NCI-H1417 treated with DMSO at 0.1 percent for 48 hours (cell line): ENCODE results near the gene UBAC2.

Source experiments
- DNase-seq: peaks from one replicate; lab custom pipeline; 2025; lab: John Stamatoyannopoulos, UW

UBAC2 gene

DNA sequence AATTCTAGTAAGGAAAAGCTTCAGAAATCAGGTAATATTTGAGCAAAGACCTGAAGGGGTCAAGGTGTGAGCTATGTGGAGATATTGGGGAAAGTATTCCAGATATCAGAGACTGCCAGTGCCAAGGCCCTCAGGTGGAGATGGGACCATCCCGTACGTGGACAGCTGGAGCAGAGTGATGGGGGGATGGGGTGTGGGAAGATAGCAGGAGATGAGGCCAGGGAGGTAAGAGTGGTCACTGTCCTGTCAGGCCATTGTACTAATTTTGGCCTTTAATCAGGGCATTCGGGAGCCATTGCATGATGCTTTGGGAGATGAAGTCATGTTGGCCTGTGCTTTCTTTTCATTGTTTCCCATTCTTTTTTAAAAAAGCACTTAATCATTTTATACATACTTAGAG lies 70.6 kb downstream of the UBAC2 start:
- DNase-seq, result no peak

DNA sequence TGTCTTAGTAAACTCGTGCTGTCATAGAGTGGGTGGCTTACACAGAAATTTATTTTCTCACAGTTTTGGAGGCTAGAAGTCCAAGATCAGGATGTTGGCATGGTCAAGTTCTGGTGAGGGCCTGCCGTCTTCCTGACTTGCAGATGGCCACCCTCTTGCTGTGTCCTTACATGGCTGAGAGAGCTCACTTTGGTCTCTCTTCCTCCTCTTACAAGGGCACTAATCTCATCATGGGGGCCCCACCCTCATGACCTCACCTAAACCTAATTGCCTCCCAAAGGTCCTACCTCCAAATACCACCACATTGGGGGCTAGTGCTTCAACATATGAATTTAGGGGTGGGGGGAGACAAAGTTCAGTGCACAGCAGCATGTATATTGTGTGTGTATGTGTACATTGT lies 71.8 kb downstream of the UBAC2 start:
- DNase-seq, result no peak

DNA sequence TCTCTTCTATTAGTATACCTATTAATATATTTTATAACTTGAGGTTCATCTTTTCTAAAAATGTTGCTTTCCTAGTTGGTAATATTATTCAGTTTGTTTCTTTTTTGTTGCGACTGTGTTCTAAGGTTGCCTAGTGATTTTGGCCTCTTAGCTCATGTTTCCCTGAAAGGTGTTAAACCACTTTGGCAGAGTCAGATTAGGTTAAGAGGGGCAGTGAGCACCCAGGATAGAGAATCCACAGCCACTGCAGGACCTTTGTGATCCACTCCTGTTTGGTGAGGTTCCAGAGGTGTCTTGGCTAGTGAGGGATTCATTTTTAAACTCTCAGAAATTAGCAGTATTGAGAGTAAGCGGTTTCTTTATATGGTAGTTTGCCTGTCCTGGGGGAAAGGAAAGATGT lies 72.5 kb downstream of the UBAC2 start:
- DNase-seq, result no peak

DNA sequence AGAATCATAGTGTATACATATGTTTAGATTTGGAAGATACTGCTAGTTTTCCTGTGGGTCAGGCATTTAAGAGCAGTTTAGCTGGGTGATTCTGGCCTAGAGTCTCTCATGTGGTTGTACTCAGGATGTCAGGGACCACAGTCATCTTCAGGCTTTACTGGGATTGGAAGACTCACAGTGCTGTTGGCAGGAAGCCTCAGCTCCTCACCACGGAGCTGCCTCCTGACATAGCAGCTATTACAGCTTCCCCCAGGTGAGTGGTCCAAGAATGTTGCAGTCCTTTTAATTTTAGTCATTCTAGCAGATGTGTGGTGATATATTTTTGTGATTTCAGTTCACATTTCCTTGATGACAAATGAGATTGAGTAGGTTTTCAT lies 74.4 kb downstream of the UBAC2 start:
- DNase-seq, result no peak

DNA sequence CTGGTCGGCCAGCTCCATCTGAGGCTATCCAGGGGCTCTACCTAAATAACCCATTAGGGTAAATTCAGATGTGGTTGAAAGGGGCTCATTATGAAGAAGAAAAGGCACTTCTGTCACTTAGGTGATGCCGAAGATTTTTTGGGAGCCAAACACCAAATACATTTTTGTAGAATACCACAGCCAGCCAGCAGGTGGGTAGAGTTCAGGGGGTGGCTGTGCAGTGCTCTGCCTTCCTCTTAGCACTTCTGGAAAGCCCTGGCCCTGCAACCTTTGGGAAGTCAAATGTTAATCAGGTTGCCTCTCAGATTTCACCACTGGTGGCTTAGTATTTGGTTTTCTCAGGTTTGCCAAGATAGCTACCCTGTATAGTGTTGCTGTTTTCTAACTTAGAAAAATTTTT lies 76.1 kb downstream of the UBAC2 start:
- no peak for DNase-seq

DNA sequence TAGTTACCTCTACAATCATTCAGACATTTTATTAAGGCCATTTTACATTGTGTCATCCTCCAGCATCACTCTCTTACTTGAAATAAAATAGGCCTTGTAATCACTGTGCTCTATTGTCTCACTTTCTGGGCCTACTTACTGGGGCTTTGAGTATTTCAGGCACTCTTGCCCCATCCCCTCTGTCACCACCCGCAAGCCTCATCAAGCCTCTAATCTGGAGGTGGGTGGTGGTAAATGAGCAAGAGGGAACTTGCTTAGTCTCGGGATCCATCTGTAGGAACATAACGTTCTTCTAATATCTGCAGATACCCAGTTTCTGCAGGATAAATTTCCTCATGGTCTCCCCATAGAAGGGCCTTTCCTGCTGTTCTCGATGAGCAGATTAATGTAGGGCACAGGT lies 77.0 kb downstream of the UBAC2 start:
- DNase-seq, result no peak

DNA sequence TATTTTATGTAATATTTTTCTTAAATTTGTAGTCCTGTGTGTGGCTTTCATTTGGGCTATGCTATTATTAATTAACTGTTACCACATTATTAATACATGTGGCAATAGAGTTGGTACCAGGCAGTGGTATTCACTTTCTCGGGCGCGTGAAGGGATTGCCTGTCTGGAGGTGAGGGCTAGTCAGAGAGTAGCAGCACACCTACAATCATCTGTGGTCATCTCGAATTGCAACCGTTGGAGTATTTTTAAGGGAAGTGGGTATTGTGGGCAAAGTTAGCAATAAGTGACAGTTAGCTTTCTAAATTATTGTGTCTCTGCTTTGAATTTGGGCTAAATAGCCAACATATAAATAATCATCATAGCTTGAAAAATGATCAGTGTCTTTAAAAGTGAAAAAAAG lies 77.5 kb downstream of the UBAC2 start:
- no peak for DNase-seq

DNA sequence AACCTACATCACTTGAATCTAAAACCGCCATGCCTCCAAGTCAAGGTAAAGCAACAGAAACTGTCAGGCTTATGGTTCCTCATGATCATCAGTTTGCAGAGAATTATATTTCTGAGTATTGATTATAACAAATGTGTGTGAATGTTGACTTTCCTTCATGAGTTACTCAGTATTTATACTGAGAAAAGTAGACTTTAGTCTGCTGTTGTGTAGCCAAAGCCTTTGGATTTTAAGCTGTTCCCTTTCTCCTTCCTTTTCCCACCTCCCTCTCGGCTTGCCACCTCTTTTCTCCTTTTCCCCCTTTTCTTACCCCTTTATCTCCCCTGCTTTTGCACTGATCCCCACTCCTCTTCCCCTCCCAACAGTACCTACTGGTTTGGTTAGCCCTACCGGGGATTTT lies 78.2 kb downstream of the UBAC2 start:
- no peak for DNase-seq

DNA sequence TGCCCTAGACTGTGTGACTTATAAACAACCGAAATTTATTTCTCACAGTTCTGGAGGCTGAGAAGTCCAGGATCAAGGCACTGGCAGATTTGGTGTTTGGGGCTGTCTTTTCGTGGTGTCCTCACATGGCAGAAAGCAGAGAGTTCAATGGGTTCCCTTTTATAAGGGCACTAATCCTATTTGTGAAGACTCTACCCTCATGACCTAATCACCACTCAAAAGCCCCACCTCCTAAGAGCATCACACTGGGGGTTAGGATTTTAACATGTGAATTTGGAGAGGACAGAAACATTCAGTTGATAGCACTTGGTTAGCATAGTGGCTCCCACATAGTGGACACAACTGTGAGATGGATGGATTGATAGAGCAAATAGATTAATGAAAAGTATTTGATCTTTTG lies 79.0 kb downstream of the UBAC2 start:
- no peak for DNase-seq

DNA sequence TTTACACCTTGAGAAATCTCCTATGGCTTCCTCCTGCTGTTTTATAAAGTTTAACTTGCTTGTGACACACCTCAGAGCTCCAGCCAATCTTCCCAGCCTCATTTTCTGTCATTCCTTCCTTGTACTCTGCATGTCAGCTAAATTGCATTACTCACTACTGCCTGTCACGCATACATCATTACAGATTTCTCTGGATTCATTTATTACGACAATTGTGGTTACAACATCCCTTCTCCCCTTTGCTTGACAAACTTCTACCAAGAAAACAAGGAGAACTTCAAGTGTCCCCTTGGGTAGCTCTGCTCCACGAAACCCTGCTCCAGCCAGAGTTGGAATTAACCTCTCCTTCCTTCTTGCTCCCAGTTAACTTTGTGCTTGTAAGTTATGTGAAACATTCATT lies 79.5 kb downstream of the UBAC2 start:
- DNase-seq, result no peak

DNA sequence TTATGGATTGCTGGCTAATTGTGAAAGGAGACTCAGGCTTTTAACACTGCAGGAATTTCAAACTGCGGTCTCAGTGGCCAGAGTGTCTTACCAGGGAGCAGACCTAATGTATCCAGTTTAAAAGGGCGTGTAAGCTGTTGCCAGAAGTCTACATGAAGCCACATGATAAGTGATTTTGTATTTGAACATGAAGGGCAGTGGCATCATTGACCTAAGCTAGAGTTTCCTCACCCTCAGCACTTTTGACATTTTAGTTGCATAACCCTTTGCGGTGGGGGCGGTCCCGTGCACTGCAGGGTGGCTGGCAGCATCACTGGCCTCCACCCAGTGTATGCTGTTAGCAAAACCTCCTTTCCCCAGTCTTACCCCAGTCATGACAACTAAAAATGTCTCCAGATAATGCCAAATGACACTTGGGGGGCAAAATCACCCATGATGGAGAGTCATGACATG lies 81.2 kb downstream of the UBAC2 start:
- DNase-seq, result no peak

DNA sequence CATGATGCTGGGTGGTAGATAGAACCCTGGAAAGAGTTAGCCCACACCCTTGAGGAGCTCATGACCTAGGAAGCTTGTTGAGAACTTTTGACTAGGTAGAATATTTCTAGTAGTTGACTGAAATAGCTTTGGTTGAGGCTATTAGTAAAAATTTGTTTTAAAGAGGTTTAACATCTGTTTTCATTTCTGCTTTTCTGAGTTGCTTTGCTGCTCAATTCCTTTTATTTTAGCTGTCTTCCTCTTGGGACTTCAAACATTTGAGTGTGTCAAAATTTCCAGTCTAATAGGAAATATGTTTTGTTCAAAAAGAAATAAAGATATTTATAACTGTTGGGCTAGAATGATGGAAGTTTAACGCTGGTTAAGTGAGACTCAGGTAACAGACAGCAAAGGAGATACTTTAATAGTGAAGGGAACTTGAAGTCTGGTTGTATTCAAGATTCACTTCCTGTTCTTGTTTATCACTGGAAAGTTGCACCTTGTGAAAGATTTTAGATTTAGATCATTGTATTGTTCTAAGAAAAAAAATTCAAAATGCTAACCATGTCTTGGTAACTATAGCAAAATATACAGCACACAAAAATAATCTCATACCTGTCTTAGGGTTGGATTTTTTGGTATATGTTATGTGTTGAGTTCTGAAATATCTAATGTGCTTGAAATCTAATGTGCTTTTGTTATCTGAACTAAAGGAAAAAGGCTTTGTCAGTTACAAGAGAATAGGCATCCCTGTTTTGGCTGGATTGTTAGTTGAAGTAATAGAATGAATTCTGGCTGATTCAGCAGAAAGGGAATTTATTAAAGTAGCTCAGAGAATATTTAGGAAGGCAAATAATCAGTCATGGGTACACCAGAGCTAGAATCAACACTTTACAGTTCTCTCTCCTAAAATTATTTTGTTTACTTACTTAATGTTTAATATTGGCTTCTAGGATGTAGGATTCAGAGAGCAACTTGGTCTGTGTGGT lies 81.9 kb downstream of the UBAC2 start:
- no peak for DNase-seq

DNA sequence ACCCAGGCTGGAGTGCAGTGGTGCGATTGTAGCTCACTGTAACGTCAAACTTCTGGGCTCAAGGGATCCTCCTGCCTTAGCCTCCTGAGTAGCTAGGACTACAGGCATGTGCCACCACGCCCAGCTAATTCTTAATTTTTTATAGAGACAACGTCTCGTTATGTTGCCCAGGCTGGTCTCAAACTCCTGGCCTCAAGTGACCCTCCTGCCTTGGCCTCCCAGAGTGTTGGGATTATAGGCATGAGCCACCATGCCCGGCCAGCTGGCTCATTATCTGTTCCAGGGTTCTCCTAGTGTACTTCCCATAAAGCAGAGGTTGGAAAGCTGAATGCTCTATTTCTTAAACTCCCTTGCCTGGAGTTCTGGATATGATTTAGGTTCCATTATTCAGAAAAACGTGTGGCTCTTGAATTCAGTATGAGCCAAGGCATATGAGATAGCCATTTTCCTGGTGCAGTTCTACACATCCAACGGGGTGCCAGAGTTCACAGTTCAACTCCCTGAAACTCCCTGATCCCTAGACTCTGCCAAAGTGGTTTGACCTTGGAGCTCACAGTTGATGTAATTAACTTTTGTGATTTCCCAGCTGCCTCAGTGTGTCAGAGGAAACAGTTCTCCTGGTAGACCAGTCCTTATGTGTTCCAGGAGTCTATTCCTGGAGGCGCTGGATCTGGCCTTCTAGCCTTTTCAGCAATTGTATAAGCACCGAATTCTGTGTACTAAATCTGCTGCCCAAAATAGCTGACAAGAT lies 85.0 kb downstream of the UBAC2 start:
- DNase-seq, result no peak

DNA sequence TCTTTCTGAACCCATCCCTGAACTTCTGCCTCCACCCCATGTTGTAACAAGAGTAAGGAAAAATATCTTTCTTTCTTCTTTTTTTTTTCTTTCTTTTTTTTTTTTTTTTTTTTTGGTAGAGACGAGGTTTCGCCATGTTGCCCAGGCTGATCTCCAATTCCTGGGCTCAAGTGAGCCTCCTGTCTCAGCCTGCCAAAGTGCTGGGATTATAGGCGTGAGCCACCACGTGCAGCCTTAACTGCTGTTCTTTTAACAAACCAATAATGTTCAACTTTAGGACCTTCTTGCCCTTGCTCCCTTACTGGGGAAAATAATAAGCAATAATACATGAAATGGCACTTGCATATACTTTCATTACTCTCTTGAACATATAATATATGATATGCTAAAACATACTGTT lies 86.9 kb downstream of the UBAC2 start:
- DNase-seq, result no peak

DNA sequence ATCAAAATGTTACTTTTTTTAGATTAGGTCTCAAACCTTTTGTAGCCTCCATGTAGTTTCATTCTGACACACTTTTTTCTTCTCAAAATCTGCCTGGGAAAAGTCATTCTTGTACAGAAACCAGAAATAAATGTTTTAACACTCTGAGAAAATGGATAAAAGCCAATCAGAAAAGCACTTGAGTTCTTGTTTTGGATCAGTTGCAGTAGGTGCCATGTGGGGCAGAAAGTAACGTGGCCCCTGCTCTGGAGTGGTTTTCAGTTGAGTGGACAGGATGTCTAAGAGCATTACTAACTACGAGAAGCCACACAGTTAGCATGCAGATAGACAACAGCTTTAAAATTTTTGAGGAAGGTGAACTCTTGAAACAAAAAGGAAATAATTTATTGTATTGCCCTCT lies 87.4 kb downstream of the UBAC2 start:
- no peak for DNase-seq

DNA sequence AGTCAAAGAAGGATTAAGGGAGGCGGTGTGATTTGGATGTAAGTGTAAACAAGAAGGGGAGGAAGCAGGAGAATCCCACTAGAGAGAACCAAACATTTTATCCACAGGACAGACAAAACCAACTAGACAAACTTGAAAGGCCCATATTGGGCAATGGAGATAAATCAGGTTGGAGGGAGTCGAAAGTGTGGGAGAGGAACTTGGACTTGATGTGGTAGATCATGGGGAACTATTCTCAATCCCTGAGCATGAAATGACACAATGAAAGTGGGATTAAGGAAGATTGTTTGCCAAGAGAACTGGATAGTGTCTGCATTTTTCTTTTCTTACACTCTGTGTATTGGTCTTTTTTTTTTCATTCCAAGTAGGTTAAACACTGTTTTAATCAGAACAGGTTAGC lies 88.6 kb downstream of the UBAC2 start:
- no peak for DNase-seq

DNA sequence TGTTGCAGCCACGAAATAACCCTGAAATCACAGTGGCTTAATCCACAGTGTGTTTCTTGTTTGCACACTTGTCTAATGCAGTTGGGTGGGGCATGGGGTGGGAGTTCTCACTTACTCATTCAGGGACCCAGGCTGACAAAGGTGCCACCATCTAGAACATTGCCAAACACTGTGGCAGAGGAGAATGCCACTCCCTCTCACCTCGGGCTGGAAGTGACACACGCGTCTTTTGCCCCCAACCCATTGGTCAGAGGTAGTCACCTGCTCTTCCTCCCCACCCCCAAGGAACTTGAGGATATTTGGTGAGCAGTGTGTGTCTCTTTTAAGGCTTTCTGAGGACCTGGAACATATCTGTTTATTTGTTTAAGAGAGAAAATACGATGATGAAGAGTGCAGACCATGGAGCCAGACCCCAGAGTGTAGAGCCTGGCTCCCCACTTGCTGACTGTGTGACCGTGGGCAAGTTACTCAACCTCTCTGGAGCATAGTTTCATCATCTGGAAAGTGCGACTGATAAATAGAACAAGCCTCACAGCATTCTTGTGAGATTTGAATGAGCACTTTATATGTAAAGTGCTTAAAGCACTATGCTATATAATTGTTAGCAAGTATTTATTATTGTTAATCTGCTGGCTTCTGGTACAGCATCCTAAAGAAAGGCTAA lies 89.2 kb downstream of the UBAC2 start:
- no peak for DNase-seq

DNA sequence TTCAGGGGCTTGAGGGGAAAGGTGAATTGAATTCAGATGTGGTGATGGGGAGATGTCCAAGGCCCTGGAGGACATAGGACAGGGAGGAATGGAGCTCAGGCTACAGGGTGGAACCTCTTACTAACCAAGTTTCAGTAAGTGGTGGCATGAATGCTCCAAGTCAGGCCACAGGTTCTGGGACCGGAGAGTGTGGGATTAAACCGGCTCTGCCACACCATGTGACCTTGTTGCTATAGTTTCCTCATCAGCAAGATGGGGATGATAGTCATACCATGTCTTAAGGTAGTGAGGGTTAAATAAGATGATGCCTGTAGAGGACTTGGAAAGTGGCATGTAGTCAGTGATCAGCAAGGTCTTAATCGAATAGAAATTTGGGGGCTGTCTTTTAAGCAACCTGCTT lies 90.2 kb downstream of the UBAC2 start:
- no peak for DNase-seq

DNA sequence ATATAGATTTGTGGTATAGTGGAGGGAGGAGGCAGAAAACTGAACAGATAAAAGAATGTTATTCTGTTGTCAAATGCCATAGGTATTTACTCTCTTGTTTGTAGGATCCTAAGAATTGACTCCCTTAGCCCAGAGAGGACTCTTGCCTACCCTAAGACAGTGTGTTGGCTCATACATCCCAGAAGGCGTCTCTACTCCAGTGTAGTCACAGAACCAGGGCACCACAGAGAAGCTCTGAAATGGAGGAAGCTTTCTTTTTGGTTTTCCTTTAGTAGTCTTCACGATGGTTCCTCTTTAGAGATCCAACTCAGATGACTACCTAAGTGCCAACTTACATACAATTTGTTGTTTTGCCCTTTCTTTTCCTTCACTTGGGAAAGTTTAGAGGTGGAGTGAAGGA lies 92.5 kb downstream of the UBAC2 start:
- no peak for DNase-seq

DNA sequence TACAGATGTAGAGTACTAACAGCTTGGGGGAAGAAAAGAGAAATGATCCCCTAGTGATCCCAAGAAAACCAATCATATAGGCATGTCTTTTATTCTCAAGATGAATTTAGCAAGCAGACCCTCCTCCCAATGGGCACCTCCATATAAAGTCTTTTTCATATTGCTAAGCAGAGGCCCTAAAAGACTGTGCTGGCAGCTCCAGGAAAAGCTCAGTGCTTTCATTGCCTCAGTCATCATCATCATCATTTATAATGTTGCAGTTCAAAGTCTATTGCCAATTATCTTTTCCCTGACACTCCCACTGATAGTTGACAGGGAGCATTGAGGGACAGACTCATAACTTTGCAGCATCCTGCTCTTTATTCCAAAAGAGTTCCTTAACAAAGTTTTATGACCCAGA lies 93.5 kb downstream of the UBAC2 start:
- DNase-seq, result no peak

DNA sequence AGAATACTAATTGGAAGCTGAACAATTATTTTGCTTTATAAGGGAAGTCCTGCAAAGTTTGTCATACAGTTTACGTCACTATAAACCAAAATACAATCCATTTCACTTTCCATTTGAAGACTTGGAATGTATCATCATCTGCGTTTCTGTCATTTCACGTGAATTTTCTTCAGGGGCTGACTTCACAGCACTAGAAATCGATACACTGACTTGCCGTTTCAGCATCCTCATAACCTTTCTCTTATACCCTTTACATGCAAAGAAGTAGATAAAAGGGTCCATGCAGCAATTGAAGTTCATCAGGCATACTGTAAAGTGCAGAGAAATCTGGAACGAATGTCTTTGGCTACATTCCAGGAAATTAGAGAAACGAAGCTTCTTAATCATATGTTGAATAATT lies 94.3 kb downstream of the UBAC2 start:
- DNase-seq, result no peak

DNA sequence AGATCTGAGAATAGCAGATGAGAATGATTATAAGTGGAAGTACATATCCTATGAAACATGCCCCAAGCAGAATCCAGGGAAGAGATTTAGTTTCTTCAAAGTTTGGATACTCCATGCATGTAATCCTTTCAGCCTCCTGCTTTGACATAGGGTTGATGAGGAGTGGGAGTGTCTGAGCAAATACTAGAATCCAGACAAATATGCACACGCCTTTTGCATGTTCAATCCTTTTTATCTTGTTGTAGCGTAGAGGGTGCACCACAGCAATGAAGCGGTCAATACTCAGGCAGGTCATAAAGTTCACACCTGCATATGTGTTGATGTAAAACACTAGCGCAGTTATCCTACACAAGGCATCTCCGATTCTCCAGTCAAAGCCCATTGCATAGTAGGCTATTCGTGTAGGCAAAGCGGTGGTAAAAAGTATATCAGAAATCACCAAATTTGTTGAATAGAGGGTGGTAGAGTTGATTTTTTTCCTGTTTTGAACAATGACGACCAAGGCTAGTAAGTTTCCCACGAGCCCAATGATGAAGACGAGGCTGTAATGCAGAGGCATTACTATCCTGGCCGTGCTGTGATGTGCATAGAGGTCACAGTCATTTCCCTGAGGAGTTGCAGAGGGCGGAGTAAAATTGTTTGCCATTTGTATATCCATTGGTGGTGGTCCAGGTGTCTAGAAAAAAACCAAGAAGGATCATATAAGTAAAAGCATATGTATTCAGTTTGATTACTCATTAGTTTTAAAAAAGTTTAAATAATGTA lies 95.0 kb downstream of the UBAC2 start:
- no peak for DNase-seq
